IPS-15b (cell line): ENCODE data around the gene PRELID1.

Experiments used
- H3K27me3 ChIP-seq: one replicate; pipeline ENCODE4 v1.6.1; 2013; ENCODE audit warnings: low read length; ENCODE audit not compliant: control insufficient read depth, insufficient read depth
- H3K36me3 ChIP-seq: one replicate; pipeline ENCODE4 v1.6.1; 2013; ENCODE audit warnings: low read length; ENCODE audit not compliant: control insufficient read depth, insufficient read depth
- H3K4me1 ChIP-seq: one replicate; pipeline ENCODE4 v1.6.1; 2013; ENCODE audit warnings: mild to moderate bottlenecking, low read length; ENCODE audit not compliant: control insufficient read depth, insufficient read depth
- H3K4me3 ChIP-seq: one replicate; pipeline ENCODE4 v1.5.1; 2013; ENCODE audit warnings: low read depth, low read length
- H3K9ac ChIP-seq: one replicate; pipeline ENCODE4 v1.6.1; 2013; ENCODE audit warnings: low read depth, mild to moderate bottlenecking, low read length
- H3K9me3 ChIP-seq: one replicate; pipeline ENCODE4 v1.6.1; 2013; ENCODE audit warnings: mild to moderate bottlenecking, low read length; ENCODE audit not compliant: control insufficient read depth, insufficient read depth

The PRELID1 gene

GRCh38 chr5:177275883-177276282, 27.7 kb upstream of the PRELID1 start:
- no peak overlapping the region for H3K9ac ChIP-seq
- no peaks in the 10 kb centered on the region for H3K9me3 ChIP-seq

GRCh38 chr5:177276886-177277285, 26.7 kb upstream of the PRELID1 start:
- Histone ChIP-seq H3K4me1 (no peaks in the 10 kb centered on the region), H3K9me3 (no peaks in the 10 kb centered on the region), H3K9ac (no peak overlapping the region), H3K36me3 (peaks cover 51% of the 10 kb centered on the region), H3K4me3 (no peak overlapping the region), H3K27me3 (no peaks in the 10 kb centered on the region)

More at GRCh38 chr5:177275883-177276282, 27.7 kb upstream of the PRELID1 start:
- no peaks in the 10 kb centered on the region for H3K27me3 ChIP-seq
- H3K4me1 ChIP-seq: no peaks in the 10 kb centered on the region
- H3K36me3 ChIP-seq: peaks cover 44% of the 10 kb centered on the region
- no peak overlapping the region for H3K4me3 ChIP-seq

- no peak overlapping the region for H3K9ac ChIP-seq
These were observed 15.4 kb upstream of the PRELID1 start for GRCh38 chr5:177288191-177288590.

GRCh38 chr5:177290816-177291596, 12.6 kb upstream of the PRELID1 start:
- Histone ChIP-seq H3K4me1 (no peaks in the 10 kb centered on the region), H3K4me3 (no peak overlapping the region), H3K36me3 (peaks cover 62% of the 10 kb centered on the region), H3K9ac (no peak overlapping the region), H3K27me3 (no peaks in the 10 kb centered on the region), H3K9me3 (no peaks in the 10 kb centered on the region)

More at GRCh38 chr5:177288191-177288590, 15.4 kb upstream of the PRELID1 start:
- Histone ChIP-seq H3K9me3 (no peaks in the 10 kb centered on the region), H3K27me3 (no peaks in the 10 kb centered on the region), H3K36me3 (peaks cover 49% of the 10 kb centered on the region), H3K4me3 (no peak overlapping the region), H3K4me1 (no peaks in the 10 kb centered on the region)

- Histone ChIP-seq H3K9me3 (no peaks in the 10 kb centered on the region), H3K9ac (no peak overlapping the region), H3K36me3 (peaks cover 61% of the 10 kb centered on the region), H3K4me3 (no peak overlapping the region), H3K4me1 (no peaks in the 10 kb centered on the region), H3K27me3 (no peaks in the 10 kb centered on the region)
These were observed 11.9 kb upstream of the PRELID1 start for GRCh38 chr5:177291735-177292134.

- H3K9ac ChIP-seq: no peak overlapping the region
- no peaks in the 10 kb centered on the region for H3K27me3 ChIP-seq
- H3K9me3 ChIP-seq: no peaks in the 10 kb centered on the region
- peaks cover 9% of the 10 kb centered on the region for H3K4me1 ChIP-seq
- H3K36me3 ChIP-seq: peaks cover 49% of the 10 kb centered on the region
- H3K4me3 ChIP-seq: no peak overlapping the region
These were observed 9.6 kb upstream of the PRELID1 start for GRCh38 chr5:177293819-177294581.

- H3K36me3 ChIP-seq: peaks cover 49% of the 10 kb centered on the region
- H3K4me3 ChIP-seq: no peak overlapping the region
- no peaks in the 10 kb centered on the region for H3K27me3 ChIP-seq
- H3K4me1 ChIP-seq: peaks cover 15% of the 10 kb centered on the region
- H3K9ac ChIP-seq: no peak overlapping the region
- H3K9me3 ChIP-seq: no peaks in the 10 kb centered on the region
These were observed 9.0 kb upstream of the PRELID1 start for GRCh38 chr5:177294632-177295031.

GRCh38 chr5:177295924-177296323, 7.7 kb upstream of the PRELID1 start:
- Histone ChIP-seq H3K4me1 (peaks cover 22% of the 10 kb centered on the region), H3K9ac (no peak overlapping the region), H3K36me3 (peaks cover 46% of the 10 kb centered on the region), H3K9me3 (no peaks in the 10 kb centered on the region), H3K27me3 (no peaks in the 10 kb centered on the region), H3K4me3 (no peak overlapping the region)

GRCh38 chr5:177296581-177296980, 7.0 kb upstream of the PRELID1 start:
- H3K36me3 ChIP-seq: peaks cover 45% of the 10 kb centered on the region
- no peak overlapping the region for H3K4me3 ChIP-seq
- no peaks in the 10 kb centered on the region for H3K27me3 ChIP-seq
- no peaks in the 10 kb centered on the region for H3K9me3 ChIP-seq
- H3K9ac ChIP-seq: no peak overlapping the region
- peaks cover 22% of the 10 kb centered on the region for H3K4me1 ChIP-seq

GRCh38 chr5:177297922-177298321, 5.7 kb upstream of the PRELID1 start:
- Histone ChIP-seq H3K4me3 (no peak overlapping the region), H3K9me3 (no peaks in the 10 kb centered on the region), H3K27me3 (no peaks in the 10 kb centered on the region), H3K36me3 (peaks cover 40% of the 10 kb centered on the region), H3K4me1 (peaks cover 22% of the 10 kb centered on the region), H3K9ac (no peak overlapping the region)

GRCh38 chr5:177299697-177300096, 3.9 kb upstream of the PRELID1 start:
- Histone ChIP-seq H3K27me3 (no peaks in the 10 kb centered on the region), H3K4me1 (peaks cover 22% of the 10 kb centered on the region)

More at GRCh38 chr5:177299697-177300096, 3.9 kb upstream of the PRELID1 start:
- no peak overlapping the region for H3K4me3 ChIP-seq
- no peaks in the 10 kb centered on the region for H3K9me3 ChIP-seq
- H3K9ac ChIP-seq: no peak overlapping the region
- peaks cover 25% of the 10 kb centered on the region for H3K36me3 ChIP-seq
